Measurements from ENCODE around the gene PRDX5. TPM values are rescaled to one million over a fixed set of nuclear protein-coding genes. Genes with fewer than 3 reads are reported as not detected.
A peak's percentile ranks its signal among the peaks of the same experiment; 100 is the strongest.

PRDX5 gene
- 252 TPM for polyA plus RNA-seq (2013, experiment 1 of 2; ENCODE audit: insufficient read length)
- polyA plus RNA-seq (2013, experiment 2 of 2; ENCODE audit: insufficient read length): 251 TPM

- peak; percentile 96 for DNase-seq
Measured at GRCh38 chr11:64317961-64318765, at the start of gene PRDX5. TSS of gene PRDX5 (plus strand) at chr11:64318121. CDS start at chr11:64318216, 95 bp downstream.

DNA sequence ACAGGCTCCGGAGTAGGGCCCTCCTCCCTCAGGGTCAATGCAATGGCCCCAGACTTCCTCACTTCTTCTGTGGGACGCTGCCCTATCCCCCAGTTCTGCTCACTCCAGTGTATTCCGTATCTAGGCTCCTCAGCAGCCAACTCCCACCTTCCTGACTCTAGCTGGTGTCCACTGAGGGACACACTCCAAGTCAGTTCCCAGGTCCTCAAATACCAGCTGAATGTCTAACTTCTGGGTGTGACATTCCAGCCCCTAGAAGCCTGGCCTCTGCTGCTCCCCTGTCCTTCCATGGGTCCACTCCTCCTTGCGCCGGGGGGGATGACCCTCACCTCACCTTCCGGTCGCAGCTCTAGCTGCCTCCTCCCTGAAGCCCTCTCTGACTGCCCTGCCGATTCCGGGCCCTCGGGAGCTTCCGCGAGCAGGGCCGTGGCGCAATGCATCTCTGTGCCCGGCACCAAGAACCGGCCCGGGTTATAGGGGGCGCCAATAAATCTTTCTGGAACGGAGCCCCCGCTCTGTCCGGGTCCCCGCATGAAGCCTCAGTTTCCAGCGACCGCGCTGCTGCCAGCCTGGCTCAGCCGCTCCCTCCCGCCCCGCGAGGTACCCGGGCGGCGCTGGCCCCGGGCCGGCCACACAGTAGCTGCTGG is 48.9 kb upstream of the PRDX5 start:
- DNase-seq: peak; percentile 49

- DNase-seq: peak; percentile 100
Measured at GRCh38 chr11:64269540-64270220, 48.2 kb upstream of the PRDX5 start.

DNA sequence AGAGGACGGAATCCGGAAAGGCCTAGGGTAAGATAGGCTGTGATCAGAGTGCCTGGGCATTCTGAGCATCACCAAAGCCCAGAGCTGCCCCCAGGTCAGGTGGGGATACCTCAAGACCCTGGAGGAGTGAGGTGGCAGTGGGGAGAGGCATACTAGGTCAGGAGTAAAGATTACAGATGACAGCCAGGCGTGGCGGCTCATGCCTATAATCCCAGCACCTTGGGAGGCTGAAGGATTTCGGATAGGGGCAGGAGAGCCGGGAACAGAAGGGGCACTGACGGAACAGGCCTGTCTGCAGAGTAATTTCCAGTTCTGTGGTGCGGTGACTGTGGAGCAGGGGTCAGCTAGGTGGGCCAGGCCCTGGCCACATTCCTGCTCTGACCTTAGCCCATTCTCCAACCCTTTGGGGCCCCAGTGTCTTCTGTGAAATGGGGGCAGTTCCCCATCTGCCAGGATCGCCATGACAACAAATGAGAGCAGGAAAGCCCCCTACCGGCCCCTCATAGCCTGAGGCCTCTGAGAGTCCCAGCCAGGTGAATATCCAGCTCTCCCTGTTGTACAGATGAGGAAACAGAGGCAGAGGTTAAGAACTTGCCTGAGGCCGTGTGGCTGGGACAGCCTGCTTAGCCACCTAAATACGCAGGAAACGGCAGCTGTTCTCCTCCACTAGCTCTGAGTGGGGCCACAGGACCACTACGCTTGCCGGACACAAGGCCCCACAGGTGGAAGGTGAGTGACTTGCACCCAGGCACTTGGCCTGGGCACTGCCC is 42.7 kb upstream of the PRDX5 start:
- no peak for DNase-seq

GRCh38 chr11:64275841-64276240 is 42.1 kb upstream of the PRDX5 start:
- DNase-seq: no peak

DNA sequence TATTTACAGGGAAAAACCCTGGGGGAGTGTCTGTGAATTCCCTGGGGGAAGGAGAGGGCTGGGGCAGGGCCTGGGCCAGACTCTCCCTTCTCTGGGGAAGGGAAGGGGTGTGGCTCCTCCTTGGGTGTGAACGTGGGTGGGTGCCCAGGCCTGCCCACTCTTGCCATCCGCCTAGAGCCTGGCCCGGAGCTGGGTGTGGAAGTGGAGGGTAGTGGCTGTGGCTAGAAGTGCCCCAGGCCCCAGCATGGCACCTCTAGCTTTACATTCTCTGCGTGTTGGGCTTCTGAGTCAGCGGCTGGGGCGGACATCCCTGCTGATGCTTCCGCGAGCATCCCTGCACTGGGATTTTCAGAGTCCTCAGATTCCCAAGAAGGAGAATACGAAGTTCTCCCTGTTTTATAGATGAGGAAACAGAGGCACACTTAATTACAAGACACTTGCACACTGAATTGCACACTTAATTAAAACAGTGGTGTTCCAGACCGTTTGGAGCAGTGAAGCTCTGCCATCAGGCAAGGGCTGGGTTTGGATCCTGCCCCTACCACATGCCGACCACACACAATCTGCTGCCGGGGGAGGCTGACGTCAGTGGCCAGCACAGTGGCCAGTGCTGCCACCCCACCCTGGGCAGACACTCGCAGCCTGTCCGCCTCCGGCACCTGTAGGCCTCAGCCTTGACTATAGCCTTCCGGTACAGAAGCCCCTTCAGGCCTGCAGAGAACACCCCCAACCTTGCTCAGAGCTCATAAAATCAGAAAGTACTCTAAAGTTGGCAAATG is 41.1 kb upstream of the PRDX5 start:
- peak; percentile 78 for DNase-seq

- no peak for DNase-seq
Measured at GRCh38 chr11:64278576-64279190, 39.2 kb upstream of the PRDX5 start.

DNA sequence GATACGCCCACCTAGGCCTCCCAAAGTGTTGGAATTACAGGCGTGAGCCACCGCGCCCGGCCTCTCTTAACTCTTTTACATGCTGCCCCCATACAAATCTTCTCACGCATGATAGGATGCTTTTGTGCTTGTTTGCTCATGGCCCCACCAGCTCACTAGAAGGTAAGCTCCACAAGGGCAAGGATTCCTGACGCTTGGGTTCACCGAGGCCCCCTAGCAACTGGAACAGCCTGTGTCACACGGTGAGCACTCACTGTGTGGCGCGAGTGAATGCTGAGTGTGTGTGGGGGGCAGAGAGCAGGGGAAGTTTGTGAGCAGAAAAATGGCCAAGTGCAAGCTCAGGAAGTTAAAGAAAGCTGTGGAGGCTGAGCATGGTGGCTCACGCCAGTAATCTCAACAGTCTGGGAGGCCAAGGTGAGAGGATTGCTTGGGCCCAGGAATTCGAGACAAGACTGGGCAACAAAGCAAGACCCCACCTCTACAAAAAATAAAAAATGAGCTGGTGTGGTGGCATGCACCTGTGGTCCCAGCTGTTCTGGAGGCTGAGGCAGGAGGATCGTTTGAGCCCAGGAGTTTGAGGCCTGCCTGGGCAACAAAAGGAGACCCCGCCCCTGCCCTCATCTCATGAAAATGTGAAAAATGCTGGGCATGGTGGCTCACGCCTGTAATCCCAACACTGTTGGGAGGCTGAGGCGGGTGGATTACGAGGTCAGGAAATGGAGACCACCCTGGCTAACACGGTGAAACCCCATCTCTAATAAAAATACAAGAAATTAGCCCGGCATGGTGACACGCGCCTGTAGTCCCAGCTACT is 35.8 kb upstream of the PRDX5 start:
- DNase-seq: no peak

DNA sequence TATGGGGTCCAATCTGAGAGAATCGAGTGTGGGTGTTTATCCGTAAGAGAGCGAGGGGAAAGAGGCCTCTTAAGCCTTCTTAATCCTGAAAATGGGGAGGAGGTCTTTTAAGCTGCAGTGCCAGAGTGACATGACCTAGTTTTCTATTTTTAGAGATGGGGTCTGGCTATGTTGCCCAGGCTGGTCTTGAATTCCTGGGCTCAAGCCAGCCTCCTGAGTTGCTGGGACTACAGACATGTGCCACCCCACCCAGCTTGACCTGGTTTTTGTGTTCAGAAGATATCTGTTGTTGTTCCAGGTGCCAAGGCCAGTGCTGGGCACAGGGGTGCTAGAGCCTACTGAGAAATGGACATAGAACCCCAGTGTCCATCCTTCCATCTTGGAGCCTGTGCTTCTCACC is 34.8 kb upstream of the PRDX5 start:
- no peak for DNase-seq

GRCh38 chr11:64284048-64284961 is 33.6 kb upstream of the PRDX5 start, which contains the start of gene BAD:
TSS of gene BAD (minus strand) at chr11:64284665. CDS start at chr11:64284368, 297 bp downstream.
- peak; percentile 92 for DNase-seq

GRCh38 chr11:64284962-64285884 is 32.7 kb upstream of the PRDX5 start, which contains the start of gene GPR137:
TSS of gene GPR137 (plus strand) at chr11:64285848. CDS start at chr11:64286525, 677 bp downstream.
- DNase-seq: peak; percentile 72

DNA sequence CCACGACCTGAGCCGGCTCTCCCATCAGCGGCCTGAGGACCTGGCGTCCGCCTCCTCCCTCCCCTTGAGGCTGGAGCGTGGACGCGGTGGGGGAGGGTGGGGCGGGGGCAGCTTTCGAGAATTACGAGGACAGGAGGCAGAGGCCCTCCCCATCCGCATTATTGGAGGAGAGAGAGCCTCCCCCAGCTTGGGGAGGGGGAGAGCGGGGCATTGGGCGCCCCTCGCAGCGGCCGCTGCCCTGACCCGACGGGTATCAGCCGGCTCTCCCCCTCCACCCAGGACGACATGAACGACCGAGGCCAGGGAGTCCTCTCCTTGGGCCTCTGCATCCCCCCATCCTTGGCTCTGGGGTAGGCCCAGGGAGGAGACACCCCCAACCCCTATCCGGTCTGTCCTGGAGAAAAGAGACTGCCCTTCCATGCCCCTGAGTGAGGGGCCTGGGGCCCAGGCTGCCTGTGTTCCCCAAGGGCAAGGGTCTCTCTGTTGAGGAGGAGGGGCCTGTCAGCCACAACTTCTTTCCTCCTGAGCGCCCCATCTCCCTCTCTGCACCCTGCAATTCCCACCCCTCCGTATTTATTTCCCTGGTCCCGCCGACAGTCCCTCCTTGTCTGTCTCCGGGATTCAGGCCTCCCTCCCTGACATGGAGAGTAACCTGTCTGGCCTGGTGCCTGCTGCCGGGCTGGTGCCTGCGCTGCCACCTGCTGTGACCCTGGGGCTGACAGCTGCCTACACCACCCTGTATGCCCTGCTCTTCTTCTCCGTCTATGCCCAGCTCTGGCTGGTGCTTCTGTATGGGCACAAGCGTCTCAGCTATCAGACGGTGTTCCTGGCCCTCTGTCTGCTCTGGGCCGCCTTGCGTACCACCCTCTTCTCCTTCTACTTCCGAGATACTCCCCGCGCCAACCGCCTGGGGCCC is 31.8 kb upstream of the PRDX5 start:
- no peak for DNase-seq

DNA sequence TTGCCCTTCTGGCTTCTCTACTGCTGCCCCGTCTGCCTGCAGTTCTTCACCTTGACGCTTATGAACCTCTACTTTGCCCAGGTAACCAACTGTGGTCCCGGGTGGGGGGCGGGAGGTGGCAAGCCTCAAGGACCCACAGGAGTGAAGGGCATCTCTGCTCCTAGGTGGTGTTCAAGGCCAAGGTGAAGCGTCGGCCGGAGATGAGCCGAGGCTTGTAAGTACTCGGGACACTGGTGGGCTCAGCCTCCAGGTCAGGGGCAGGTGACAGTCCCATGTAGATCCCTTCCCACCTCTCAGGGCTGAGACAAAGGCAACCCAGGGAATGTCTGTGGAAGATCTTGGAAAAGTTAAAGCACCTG is 31.1 kb upstream of the PRDX5 start:
- DNase-seq: no peak

- no peak for DNase-seq
Measured at GRCh38 chr11:64287676-64288352, 30.1 kb upstream of the PRDX5 start.

- no peak for DNase-seq
Measured at GRCh38 chr11:64288353-64288750, 29.6 kb upstream of the PRDX5 start.

GRCh38 chr11:64289002-64289564 is 28.8 kb upstream of the PRDX5 start:
- DNase-seq: no peak
